Retinal pigment epithelial cell (primary cell): ENCODE results near the gene DGKI.

ENCODE experiments used
- DNase-seq: peaks from one replicate; pipeline ENCODE4 v3.0.0-alpha.2; 2010; ENCODE audit warnings: low read depth
- H3K4me3 ChIP-seq: 2 replicates; pipeline ENCODE4 v1.5.1; 2011; ENCODE audit warnings: mild to moderate bottlenecking, low read length, control low read depth, moderate library complexity
- CTCF ChIP-seq: conservative IDR thresholded peaks from 2 replicates; pipeline ENCODE4 v1.5.1; 2011; ENCODE audit warnings: low read depth, low read length, control low read depth, inconsistent platforms

DGKI gene

DNA sequence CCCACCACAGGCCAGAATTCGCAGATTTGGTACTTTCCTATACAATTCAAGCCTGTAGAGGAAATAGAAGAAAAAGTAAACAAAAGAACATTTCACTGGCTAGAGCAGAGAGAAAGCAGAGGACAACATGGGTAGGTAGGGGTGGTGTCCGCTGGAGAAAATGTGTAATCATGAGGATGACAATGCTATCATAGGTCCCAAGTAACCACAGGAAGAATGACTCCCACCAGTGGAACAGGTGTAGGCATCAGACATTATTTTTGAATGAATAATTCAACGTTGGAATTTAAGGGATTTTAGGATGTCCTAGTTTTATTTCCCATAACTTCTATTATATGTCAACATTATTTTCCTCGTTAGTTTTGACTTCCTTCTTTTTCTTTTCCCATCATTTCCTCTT, 248.9 kb downstream of the DGKI start:
- H3K4me3 ChIP-seq: no peak overlapping the region
- no peak for TF ChIP-seq CTCF
- no peak for DNase-seq

- H3K4me3 ChIP-seq: no peak overlapping the region
- TF ChIP-seq CTCF: no peak
- DNase-seq: no peak
Observed at GRCh38 chr7:137593115-137593711, 253.6 kb downstream of the DGKI start.

GRCh38 chr7:137592232-137592896, 254.4 kb downstream of the DGKI start:
- peak; percentile 88 for TF ChIP-seq CTCF
- DNase-seq: no peak
- H3K4me3 ChIP-seq: no peak overlapping the region

DNA sequence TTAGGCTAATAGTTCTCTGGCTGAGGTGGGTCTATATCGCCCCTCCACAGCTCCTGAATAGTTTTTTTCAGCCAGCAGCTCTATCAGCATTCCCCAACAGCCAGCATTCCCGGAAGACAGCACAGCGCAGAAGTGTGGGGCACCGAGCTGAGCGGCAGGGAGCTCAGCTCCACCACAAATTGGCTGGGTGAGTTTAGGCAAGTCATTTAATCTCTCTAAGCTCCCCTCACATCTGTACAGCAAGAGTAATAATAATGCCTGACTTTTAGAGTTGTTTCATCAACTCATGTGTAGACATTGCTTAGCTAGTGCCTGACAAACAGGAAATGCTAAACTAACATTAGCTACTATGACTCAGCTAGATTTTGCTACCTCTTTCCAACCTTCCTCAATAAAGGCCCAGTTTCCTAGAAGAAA, 255.3 kb downstream of the DGKI start:
- no peak overlapping the region for H3K4me3 ChIP-seq

DNA sequence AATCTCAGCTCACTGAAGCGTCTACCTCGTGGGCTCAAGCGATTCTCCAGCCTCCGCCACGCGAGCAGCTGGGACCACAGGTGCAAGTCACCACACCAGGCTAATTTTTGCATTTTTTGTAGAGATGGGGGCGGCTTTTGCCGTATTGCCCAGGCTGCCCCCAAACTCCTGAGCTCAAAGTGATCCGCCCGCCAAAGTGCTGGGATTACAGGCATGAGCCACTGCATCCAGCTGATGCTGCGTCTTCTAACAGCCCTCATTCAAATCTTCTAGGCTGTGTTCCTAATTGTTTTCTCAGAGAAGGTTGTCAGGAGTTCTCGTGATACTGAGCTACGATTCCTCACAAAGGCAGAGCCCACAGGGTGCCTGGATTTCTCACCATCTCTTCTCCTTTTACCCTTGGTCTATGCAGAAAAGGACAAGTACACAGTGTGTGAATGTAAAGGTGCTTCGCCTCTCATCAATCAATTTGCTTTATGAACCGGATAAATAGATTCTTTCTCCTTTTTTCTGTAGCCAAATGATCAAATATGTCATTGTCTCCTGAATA, 255.9 kb downstream of the DGKI start:
- no peak overlapping the region for H3K4me3 ChIP-seq
- TF ChIP-seq CTCF: no peak
- no peak for DNase-seq

More for the DNA sequence above, 255.3 kb downstream of the DGKI start:
- DNase-seq: no peak
- TF ChIP-seq CTCF: no peak

DNA sequence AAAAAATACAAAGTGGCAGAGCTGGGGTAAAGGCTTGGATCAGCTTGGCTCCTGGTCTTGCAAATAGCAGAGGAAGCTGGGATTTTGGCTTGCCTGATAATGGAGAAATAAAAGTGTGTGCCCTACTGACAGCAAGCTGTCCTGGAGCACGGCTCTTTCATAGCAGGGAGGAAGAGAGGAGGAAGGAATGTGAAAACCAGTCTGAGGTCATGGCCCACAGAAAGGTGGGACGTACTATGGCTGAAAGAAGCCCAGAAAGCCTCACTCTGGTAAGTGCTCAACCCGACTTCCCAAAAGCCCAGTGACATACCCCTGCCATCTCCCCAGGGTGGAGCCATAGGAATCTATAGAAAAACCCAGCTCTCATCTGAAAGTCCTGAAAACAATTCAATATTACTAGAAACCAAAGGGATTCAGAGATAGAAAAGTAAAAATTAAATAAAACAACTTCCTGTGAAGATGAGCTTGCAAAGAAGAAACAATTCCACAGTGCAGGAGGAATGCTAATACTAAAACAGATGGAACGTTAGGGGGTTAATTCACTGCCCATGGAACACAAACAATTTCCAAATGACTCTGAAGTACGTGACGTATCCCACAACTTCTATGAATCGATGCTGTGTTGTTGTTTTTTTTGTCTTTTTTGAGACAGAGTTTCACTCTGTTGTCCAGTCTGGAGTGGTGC, 256.6 kb downstream of the DGKI start:
- TF ChIP-seq CTCF: no peak
- H3K4me3 ChIP-seq: no peak overlapping the region
- no peak for DNase-seq
